Ramos (cell line): ENCODE data around the gene MAPK9.

Experiments
- in situ Hi-C: fragments of 300-500 bp; cut with MboI; formaldehyde crosslinking; loops from one replicate; pipeline ENCODE4 v1.14.3; 2022; ENCODE audit warnings: low sequenced_read_pairs; ENCODE audit not compliant: unreplicated experiment

Gene MAPK9

DNA sequence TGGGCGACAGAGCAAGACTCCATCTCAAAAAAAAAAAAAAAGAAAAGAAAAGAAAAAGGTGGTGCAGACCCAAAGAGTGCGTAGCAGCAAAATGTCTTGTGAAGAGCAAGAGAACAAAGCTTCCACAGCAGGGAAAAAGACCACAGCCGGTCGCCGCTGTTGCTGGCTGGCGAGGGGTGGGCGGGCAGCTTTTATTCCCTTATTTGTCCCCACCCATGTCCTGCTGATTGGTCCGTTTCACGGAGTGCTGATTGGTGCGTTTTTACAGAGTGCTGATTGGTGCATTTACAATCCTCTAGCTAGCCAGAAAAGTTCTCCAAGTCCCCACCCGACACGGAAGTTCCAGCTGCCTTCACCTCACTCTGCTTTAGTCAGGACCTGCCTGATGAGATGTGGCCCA lies 81.8 kb downstream of the MAPK9 start:
- in situ Hi-C loops: loop anchor here (25.0 kb wide), 1 partner anchor 252 kb away; no protein-coding TSS in a partner anchor

DNA sequence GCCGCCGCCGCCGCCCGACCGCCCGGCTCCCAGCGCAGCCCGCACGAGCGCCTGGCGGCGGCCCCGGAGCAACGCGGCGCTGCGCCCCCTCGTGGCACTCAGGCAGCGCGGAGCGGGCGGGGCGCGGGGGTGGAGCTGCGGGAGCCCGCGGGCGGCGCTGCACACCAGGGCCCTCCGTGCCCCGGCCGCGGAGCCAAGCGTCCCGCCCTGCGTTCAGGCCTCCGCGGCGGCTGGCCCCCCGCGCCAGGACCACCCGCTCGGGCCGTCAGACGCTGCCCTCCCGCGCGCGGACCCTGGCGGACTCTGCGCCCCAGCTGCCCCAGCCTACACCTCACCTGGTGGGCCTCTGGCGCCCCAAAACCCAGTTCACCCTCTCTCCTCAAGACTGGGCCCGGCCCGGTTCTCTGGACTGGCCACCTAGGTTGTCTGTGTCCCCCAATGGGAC lies 82.7 kb downstream of the MAPK9 start, which contains the start of gene RASGEF1C:
Gene RASGEF1C (minus strand): TSS at position 75 of the 445 bp plus-strand sequence. CDS start 71,159 bp downstream, outside the sequence.
- in situ Hi-C loops: loop anchor here (25.0 kb wide), 1 partner anchor 253 kb away; no protein-coding TSS in a partner anchor

DNA sequence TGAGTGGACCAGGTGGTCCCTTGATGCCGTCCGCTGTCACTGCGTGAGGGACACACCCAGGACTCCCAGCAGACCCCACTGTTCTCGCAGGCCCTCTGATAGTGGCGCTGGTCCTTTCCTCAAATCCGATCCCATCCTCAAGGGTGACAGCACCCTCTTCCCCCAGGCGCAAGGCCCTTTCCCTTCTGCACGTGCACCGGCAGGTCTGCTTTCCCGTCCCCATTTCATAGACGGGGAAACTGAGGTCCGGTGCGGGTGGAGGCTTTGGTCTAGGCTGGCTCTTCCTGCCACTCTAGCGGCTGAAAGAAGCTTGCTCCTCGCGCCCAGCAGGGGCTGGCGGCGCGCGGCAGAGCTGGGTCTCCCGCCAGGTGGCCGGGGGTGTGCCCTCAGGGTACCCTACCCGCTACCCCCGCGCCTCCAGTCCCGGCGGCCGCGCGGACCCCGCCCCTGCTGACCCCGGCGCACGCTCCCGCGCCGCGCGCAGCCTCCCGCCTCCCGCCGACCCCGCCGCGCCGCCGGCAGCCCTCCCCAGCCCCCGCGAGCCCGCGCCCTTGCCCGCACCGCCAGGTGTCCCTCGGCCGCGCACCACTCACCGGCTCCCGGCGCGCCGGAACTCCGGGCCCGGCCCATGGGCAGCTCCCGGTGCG lies 83.3 kb downstream of the MAPK9 start:
- in situ Hi-C loops: loop anchor here (25.0 kb wide), 1 partner anchor 254 kb away; no protein-coding TSS in a partner anchor

DNA sequence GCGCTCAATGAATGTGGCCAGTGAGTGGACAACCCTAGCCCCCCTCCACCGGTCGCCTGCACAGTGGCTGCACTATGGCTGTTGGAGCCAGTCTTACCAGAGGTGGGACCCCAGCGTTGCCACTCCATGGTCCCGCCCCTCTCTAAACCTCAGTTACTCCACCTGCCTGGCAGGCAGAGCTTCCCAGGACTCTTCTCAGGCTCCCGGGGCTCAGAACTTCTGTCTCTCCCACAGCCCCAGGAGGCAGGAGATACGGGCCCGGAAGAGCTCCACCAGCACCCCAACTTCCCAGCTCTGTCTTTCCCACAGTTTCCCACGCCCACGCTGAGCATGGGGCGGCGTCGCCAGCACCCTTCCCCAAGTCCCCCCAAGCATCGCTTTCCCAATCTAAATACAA lies 83.8 kb downstream of the MAPK9 start:
- in situ Hi-C loops: loop anchor here (25.0 kb wide), 1 partner anchor 254 kb away; no protein-coding TSS in a partner anchor

DNA sequence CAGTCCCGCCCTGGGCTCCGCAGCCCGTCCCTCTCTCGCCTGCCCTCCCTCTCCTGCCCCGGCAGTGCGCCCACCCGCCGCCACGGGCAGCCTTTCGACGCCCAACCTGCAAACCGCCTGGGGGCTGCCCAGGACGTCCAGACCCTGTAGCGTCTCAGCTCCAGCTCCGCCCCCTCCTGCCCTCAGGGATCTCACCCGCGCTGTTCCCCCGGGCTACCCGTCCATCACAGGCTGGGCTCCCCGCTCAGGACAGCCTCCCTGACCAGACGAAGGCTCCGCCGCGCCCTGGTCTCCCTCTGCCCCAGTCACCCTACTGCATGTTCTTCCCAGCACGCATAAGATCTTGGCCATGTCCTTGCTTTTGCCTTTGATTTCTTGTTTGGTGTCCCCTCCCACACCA lies 84.3 kb downstream of the MAPK9 start:
- in situ Hi-C loops: loop anchor here (25.0 kb wide), 1 partner anchor 255 kb away; no protein-coding TSS in a partner anchor

DNA sequence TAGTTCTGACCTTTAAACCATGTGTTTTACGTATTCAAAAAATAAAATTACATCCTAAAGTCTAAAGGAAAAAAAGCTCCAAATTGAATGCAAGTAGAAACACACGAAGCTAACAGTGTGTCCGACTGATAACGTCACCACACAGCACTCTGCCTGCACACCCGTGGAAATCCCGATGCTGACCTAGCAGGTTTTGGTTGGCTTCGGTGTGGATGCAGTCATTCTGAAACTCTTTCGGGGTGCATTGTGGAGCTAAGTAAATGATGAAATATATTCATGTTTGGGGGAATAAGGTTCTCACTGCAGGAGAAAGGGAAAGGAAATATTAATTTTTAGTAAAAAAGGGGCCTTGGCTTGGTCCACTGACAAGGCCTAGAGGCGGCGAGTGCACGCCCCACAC lies 84.9 kb downstream of the MAPK9 start:
- in situ Hi-C loops: loop anchor here (25.0 kb wide), 1 partner anchor 255 kb away; no protein-coding TSS in a partner anchor

DNA sequence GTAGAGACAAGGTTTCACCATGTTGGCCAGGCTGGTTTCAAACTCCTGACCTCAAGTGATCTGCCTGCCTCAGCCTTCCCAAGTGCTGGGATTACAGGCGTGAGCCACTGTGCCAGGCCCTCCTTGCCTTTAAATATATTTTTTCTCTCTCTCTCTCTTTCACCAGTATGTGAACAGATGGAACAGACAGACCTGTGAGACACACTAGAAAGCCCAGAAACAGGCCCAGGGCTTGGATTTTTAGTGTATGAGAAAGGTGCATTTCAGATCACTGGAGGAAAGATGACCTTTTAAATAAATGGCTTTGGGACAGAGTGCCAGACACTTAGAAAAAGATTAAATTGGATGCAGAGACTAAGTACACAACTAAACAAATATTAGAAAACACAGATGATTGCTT lies 86.0 kb downstream of the MAPK9 start:
- in situ Hi-C loops: loop anchor here (25.0 kb wide), 1 partner anchor 256 kb away; no protein-coding TSS in a partner anchor

DNA sequence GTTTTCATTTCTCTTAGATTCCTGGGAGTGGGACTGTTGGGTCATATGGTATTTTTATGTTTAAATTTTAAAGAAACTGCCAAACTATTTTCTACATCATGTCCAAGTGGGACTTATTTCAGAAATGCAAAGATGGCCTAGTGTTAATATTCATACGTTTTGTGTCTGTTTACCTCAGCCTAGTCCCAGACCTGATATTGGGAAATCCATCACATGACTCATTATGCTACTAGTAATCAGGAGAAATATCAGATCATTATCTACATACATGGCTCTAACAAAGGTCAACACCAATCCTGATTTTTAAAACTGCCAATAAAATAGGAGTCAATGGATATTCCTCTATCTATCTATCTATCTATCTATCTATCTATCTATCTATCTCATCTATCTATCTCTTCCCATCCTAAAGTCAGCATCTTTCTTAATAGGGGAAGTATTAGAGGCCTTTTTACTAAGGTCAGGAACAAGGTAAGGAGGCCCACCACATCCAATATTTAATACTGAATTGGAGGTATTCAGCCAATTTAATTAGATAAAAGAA lies 87.5 kb downstream of the MAPK9 start:
- in situ Hi-C loops: loop anchor here (25.0 kb wide), 1 partner anchor 258 kb away; no protein-coding TSS in a partner anchor

DNA sequence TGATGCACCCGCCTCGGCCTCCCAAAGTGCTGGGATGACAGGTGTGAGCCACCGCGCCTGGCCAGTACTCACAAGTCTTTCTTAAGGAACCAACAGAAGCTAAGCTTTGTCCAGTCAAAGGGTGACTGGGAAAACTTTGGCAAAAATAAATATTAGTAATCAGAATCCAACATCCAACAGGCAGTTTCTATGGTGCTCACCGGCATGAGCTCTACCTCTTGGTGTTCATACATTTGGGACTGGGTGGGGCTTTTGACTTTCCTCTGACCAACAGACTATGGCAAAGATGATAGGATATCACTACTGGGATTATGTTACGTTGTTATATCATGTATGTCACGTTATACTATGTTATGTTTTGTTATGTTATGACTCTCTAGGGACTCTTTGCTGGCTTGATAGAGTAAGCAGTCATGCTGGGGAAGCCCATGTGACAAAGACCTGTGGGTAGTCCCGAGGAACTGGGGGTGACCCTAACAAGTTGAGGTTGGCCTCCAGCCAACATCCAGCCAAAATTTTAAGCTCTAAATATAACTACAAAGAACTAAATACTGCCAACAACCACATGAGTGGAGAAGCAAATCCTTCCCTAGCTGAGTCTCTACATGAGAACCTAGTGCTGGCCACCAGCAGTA lies 88.8 kb downstream of the MAPK9 start:
- in situ Hi-C loops: loop anchor here (25.0 kb wide), 1 partner anchor 259 kb away; no protein-coding TSS in a partner anchor

DNA sequence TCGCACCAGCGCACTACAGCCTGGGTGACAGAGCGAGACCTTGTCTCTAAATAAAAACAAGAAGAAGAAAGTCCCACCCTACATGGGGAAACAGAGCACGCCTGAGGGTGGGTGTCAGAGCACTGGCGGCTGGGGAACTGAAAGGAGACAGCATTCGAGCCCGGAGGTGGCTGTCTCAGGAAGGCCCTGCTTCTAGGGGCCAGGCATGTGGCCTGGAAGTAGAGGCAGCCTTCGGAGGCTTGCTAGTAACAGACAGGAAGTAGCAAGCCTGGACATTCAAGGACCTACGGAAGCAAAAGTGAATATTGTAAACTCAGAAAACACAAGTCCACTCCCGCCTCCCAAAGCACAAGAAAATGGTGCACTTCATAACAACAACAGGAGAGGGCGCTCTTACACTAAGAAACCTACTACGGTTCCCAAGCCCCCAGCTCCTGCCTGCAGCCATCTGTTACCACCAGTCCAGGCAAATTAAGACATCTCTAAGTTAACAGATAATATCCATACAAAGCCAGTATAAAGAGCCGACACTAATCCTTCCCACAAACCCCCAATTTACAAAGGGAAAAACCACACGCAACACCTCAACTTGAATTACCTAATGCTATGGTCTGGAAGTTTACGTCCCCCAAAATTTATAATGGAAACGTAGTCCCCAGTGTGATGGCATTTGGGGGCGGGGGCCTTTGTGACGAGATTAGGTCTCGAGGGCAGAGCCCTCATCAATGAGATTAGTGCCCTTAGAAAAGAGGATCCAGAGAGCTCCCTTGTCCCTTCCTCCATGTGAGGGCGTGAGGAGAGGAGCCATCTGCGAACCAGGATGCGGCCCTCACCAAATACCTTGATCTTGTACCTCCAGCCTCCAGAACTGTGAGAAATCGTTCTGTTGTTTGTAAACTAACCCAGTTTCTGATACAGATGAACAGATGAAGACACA lies 90.6 kb downstream of the MAPK9 start:
- in situ Hi-C loops: loop anchor here (25.0 kb wide), 1 partner anchor 261 kb away; no protein-coding TSS in a partner anchor

DNA sequence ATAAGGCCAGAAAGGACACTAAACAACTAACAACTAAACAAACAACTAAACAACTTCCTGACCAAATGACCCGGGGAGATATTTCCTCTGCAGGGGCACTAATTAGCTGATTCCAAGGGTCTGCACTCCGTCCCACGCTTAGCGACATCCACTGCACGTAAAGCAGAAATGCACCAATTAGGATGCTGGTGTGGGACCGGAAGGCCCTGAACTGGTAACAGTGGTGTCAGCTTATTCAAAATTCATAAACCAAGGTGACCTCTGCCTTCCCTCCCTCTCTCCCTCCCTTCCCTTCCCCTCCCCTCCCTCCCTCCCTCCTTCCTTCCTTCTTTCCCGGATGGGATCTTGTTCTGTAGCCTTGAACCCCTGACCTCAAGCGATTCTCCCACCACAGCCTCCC lies 92.5 kb downstream of the MAPK9 start:
- in situ Hi-C loops: loop anchor here (10.0 kb wide), 1 partner anchor 125 kb away; no protein-coding TSS in a partner anchor

DNA sequence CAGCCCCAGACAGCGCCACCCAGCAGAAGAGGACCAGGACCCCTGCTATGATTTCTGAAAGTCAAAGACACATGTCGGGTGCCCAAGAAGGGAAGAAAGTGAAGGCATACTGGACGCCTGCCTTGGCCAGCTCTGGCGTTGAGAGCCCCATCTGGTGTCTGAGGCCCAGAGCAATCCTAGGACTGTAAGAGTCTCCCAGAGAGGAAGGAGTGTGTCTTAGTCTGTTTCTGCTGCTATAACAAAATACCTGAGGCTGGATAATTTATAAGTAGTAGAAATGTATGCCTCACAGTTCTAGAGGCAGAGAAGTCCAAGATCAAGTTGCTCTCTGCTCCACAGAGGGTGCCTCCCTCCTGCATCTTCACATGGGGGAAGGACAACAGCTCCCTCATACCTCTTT lies 93.7 kb downstream of the MAPK9 start:
- in situ Hi-C loops: loop anchor here (10.0 kb wide), 1 partner anchor 127 kb away; no protein-coding TSS in a partner anchor

DNA sequence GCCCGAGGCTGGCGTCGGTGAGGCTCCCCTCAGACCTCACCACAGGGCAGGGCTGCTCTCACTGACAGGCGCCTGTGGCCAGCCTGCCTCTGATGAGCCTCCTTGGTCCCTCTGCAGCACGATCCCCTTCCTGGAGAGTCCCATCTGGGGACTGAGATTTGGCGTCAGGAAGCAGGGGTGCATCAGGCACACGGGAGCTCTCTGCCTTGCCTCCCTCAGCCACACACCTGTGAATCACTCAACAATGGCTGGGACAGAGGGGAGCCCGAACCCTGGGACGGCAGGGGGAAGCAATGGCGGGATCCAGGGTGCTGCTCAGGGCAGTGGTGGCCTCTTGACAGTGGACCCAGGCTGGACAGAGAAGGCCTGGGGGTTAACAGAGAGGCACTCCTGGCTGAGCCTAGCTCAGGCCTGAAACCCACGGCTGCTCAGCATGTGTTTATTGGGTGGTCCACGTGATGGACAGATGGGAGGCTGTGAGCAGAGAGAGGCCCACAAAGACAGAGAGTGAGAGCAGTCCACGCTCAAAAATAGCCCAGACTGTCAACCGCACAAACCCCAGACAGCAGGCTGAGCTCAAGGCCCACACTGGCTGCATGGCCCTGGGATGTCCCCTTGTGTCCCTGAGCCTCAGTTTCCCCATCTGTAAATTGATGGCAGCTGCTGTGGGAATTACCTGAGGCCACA lies 94.7 kb downstream of the MAPK9 start:
- in situ Hi-C loops: loop anchor here (10.0 kb wide), 1 partner anchor 128 kb away; no protein-coding TSS in a partner anchor

DNA sequence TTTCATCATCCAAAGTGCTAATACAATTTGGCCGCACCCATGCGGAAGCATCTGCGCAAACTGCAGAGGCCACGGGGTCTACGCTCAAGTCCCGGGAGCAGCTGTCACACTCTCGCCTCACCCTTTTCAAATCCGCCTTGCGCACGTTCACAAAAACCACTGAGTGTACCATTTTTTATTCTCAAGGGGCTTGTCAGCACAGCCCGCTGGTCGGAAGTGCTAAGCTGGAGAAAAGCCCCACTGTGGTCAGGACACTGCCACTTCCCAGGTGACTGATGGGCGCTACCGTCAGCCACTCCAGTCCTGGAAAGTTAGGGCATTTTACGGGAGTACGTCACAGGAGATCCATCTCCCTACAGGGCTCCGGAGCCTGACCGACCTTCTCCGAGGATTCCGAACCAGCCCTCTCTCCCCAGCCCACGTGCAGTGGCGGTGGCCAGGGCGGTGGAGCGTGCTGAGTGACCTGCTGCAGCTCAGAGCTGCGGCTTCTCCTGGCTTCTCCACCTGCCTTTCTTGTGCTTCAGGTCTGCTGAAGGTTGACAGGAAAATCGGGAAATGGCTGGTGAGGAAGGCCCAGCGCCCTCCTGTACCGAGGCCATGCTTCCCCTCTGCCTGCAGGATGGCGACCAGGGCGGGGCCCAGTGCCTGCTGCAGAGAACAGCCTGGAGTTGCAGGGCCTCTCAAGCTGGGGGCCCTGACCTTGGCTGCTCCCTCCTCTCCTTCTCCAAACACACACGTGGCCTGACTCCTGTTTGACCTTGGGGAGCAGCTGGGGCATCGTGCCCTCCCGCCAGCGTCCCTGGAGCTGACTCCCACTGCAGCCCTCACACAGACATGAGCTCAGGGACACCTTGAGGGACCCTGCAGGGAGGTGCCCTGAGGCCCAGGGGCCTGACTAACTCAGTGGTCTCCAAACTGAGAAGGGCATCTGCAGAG lies 97.2 kb downstream of the MAPK9 start:
- in situ Hi-C loops: loop anchor here (10.0 kb wide), 1 partner anchor 130 kb away; no protein-coding TSS in a partner anchor

DNA sequence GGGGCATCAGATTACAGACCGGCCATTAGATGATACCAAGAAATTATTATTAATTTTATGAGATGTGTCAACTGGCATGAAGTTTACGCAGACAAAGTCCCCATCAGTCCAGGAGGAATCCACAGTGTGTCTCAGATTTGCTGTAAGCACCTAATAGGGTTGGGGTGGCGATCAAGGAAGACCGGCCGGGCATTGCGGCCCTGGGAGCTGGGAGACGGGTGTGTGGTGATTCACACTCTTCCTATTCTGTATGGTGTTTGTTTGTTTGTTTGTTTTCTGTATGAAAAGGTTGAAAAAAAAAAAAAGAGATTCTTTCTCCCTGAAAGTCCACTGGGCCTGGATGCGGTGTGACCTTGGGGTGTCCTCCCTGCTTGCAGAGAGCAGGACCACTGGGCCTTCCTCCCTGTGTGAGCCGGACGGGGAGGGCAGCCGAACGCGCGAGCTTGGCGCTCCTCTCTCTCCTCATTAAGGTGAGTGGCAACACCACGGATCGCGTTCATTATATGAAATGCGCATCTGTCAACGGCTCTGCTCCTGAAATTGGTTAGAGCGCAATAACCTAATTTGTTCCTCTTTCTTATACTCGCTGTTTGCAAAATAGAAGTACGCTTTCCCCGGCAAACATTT lies 98.0 kb downstream of the MAPK9 start:
- in situ Hi-C loops: loop anchor here (10.0 kb wide), 1 partner anchor 131 kb away; no protein-coding TSS in a partner anchor

DNA sequence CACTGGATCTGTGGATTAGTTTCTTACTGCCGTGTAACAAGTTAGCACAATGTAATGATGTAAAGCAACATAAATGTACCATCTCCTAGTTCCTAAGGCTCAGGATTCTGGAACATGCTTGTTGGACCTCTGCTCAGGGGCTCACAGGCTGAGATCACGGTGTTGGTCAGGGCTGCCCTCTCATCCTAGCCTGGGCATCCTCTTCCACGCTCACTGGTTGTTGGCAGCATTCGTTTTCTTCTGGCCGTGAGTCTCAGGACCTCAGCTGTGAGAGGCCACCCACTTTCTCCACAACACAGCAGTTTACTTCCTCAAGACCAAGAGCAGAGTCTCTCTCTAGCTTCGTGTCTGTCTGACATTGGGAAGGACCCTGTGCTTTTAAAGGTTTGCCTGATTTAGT lies 100.2 kb downstream of the MAPK9 start:
- in situ Hi-C loops: loop anchor here (10.0 kb wide), 1 partner anchor 133 kb away; no protein-coding TSS in a partner anchor

DNA sequence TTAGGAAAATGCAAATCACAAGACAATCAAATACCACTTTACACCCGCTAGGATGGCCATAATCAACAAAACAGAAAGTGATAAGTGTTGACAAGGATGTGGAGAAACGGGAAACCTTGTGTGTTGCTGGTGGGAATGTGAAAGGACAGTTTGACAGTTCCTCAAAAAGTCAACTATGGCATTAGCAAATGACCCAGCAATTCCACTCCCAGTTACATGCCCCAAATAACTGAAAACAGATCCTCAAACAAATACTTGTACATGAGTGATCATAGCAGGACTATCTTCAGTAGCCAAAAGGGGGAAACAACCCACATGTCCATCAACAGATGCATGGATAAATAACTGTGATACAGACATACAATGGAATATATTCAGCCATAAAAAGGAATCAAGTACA lies 104.1 kb downstream of the MAPK9 start:
- in situ Hi-C loops: no loop called here
